HG03342 (cell line): ENCODE data around the gene SNX6.
"Not testable (repeated sequence)": the region's sequence is repeated elsewhere in the genome, so short reads cannot be mapped to it uniquely, and the experiment has no call there.

Experiments
- ATAC-seq: cut with Tn5 transposase; IDR thresholded peaks from one replicate; pipeline ENCODE4 v1.9.1; 2021; ENCODE audit warnings: mild to moderate bottlenecking, moderate library complexity; ENCODE audit not compliant: unreplicated experiment

The SNX6 gene

GRCh38 chr14:34527591-34527990, 102.4 kb downstream of the SNX6 start:
- ATAC-seq: no peak

GRCh38 chr14:34524216-34524615, 105.7 kb downstream of the SNX6 start:
- ATAC-seq: not testable (repeated sequence)

GRCh38 chr14:34522496-34522895, 107.5 kb downstream of the SNX6 start:
- no peak for ATAC-seq

GRCh38 chr14:34521071-34521470, 108.9 kb downstream of the SNX6 start:
- not testable (repeated sequence) for ATAC-seq

- ATAC-seq: not testable (repeated sequence)
Observed at GRCh38 chr14:34520304-34520970, 109.5 kb downstream of the SNX6 start.
